Gastrocnemius medialis (tissue), 4 donors: ENCODE measurements around the gene HMCES.

ENCODE experiments used
- POLR2A ChIP-seq, 2 donors: fragments of 450-650 bp; IDR thresholded peaks; one replicate each; pipeline ENCODE4 v1.6.1; 2017; ENCODE audit warnings: antibody characterized with exemption in 2 of 2, mild to moderate bottlenecking in 2 of 2, moderate library complexity in 2 of 2
- TF ChIP-seq, protein P1 (sequence below), 5 experiments: fragments of 450-650 bp in 3 of 5; fragments of 200-600 bp in 2 of 5; sonication (generic) in 2 of 5; IDR thresholded peaks in 4 of 5; conservative IDR thresholded peaks in 1 of 5; 1 replicate in 4 of 5; 2 replicates in 1 of 5; pipeline ENCODE4 v1.5.1; 2016 to 2019; ENCODE audit warnings: antibody characterized with exemption in 5 of 5, mild to moderate bottlenecking in 3 of 5, moderate library complexity in 3 of 5

DNA sequence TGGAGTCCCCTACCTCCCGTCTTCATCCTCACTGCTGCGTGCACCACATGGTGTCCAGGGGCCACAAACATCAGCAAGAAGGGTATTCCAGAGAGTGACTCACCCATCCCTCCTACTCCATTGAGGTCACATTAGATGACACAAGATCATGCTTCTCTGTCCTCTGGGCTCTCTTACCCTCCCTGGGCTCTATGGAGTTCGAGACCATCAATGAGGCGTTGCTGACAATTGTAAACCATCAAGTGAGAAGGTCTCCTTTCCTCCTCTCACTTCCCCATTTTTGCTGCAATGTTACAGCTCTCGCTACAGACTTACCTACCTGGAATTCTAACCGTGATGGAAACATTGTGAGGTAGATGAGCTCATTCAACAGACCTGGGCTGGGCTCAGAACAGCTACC, 51.7 kb downstream of the HMCES start:
- TF ChIP-seq, protein P1, sequence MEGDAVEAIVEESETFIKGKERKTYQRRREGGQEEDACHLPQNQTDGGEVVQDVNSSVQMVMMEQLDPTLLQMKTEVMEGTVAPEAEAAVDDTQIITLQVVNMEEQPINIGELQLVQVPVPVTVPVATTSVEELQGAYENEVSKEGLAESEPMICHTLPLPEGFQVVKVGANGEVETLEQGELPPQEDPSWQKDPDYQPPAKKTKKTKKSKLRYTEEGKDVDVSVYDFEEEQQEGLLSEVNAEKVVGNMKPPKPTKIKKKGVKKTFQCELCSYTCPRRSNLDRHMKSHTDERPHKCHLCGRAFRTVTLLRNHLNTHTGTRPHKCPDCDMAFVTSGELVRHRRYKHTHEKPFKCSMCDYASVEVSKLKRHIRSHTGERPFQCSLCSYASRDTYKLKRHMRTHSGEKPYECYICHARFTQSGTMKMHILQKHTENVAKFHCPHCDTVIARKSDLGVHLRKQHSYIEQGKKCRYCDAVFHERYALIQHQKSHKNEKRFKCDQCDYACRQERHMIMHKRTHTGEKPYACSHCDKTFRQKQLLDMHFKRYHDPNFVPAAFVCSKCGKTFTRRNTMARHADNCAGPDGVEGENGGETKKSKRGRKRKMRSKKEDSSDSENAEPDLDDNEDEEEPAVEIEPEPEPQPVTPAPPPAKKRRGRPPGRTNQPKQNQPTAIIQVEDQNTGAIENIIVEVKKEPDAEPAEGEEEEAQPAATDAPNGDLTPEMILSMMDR (IDR thresholded peaks at IDR 0.05 in 4 of 5, conservative IDR thresholded peaks at IDR 0.05 in 1 of 5), result no peak
- TF ChIP-seq POLR2A (IDR thresholded peaks at IDR 0.05), result no peak
